ENCODE data around the gene NIN. TPM values are rescaled to one million over a fixed set of nuclear protein-coding genes. Genes with fewer than 3 reads are reported as not detected.

Gene NIN
- total RNA-seq, 1 experiment from 2014 or later: 16.9 TPM

DNA sequence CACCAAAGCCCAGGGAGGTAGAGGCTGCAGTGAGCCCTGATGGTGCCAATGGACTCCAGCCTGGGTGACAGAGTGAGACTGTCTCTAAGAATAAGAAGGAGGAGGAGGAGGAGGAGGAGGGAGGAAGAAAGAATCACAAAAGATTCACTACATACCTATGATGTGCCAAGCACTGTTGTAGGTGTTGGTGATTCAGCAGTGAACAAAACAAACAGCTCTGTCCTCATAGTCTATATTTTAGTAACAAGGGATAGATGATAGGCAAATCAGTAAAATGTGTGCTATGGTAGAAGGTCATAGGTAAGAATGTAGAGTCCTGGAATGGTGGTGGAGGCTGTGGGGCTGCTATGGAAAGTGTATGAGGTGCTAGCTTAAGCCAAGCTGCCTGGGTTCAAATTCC is 22.9 kb upstream of the NIN start:
- H3K4me1 Mint-ChIP-seq (ENCODE audit: low read depth, unreplicated experiment): no peaks in the 10 kb centered on the region

DNA sequence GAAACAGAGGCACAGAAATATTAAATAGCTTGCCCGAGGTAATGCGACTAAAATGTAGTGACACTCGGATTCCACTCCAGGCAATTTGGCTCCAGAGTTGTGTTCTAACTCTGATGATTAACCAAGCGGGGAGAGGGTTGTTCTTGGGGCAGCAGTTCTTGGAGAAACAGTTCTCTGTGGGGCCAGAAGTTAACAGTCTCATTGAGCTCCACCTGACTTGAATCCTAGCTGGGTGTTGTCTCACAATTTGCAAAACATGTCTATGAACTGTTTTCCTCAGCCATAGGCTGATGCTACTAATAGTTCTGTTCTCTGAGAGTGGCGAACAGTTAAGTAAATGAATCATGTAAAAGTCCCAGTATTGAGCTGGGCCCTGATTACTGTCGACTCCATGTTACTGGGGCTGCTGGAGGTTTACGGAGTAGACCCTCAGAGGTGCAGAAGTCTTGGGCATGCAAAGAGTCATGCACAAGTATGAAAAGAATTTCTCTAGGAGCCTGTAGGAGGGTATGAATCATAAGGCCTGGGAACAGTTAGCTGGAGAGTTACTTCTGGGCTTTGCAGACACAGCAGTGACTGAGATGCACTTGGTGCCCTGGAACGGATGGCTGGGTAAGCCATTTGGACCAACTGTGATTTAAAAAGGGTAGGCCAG is 15.4 kb upstream of the NIN start:
- ChIA-PET CTCF (no interaction called here), POLR2A (no interaction called here)
- no TSS peak for BruUV-seq (replicated peaks)
- H3K27ac Mint-ChIP-seq (ENCODE audit: unreplicated experiment): no peak overlapping the region
- H3K4me1 Mint-ChIP-seq (ENCODE audit: low read depth, unreplicated experiment): no peaks in the 10 kb centered on the region
- DNase-seq: no peak
- H3K4me3 Mint-ChIP-seq (ENCODE audit: unreplicated experiment): no peak overlapping the region
- Histone ChIP-seq H3K9me3 (no peaks in the 10 kb centered on the region), H3K36me3 (ENCODE audit: control insufficient read depth, insufficient read depth, low read length) (no peaks in the 10 kb centered on the region), H3K27me3 (replicated peaks; ENCODE audit: control insufficient read depth, insufficient read depth, low read length) (no peaks in the 10 kb centered on the region), H3K4me1 (no peaks in the 10 kb centered on the region), H3K4me3 (ENCODE audit: low read depth, low read length) (no peak overlapping the region)
- TF ChIP-seq, protein P1, sequence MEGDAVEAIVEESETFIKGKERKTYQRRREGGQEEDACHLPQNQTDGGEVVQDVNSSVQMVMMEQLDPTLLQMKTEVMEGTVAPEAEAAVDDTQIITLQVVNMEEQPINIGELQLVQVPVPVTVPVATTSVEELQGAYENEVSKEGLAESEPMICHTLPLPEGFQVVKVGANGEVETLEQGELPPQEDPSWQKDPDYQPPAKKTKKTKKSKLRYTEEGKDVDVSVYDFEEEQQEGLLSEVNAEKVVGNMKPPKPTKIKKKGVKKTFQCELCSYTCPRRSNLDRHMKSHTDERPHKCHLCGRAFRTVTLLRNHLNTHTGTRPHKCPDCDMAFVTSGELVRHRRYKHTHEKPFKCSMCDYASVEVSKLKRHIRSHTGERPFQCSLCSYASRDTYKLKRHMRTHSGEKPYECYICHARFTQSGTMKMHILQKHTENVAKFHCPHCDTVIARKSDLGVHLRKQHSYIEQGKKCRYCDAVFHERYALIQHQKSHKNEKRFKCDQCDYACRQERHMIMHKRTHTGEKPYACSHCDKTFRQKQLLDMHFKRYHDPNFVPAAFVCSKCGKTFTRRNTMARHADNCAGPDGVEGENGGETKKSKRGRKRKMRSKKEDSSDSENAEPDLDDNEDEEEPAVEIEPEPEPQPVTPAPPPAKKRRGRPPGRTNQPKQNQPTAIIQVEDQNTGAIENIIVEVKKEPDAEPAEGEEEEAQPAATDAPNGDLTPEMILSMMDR (IDR thresholded peaks at IDR 0.05; ENCODE audit: insufficient read depth in 1 of 2, low read depth in 1 of 2, low read length in 1 of 2, severe bottlenecking in 1 of 2, unreplicated experiment in 1 of 2): no peak
- intact Hi-C loops (cut with micrococcal nuclease; ENCODE audit: unreplicated experiment): no loop called here
- no peaks in the 10 kb centered on the region for H3K36me3 Mint-ChIP-seq (ENCODE audit: insufficient read depth, unreplicated experiment)
- H3K9me3 Mint-ChIP-seq (ENCODE audit: unreplicated experiment): no peaks in the 10 kb centered on the region
- H3K27me3 Mint-ChIP-seq (ENCODE audit: insufficient read depth, unreplicated experiment): no peaks in the 10 kb centered on the region

More for the DNA sequence above, 22.9 kb upstream of the NIN start:
- Mint-ChIP-seq H3K27ac (ENCODE audit: unreplicated experiment) (no peak overlapping the region), H3K27me3 (ENCODE audit: insufficient read depth, unreplicated experiment) (no peaks in the 10 kb centered on the region), H3K4me3 (ENCODE audit: unreplicated experiment) (no peak overlapping the region), H3K36me3 (ENCODE audit: insufficient read depth, unreplicated experiment) (no peaks in the 10 kb centered on the region), H3K9me3 (ENCODE audit: unreplicated experiment) (no peaks in the 10 kb centered on the region)
- Histone ChIP-seq H3K4me3 (ENCODE audit: low read depth, low read length) (no peak overlapping the region), H3K4me1 (no peaks in the 10 kb centered on the region), H3K36me3 (ENCODE audit: control insufficient read depth, insufficient read depth, low read length) (no peaks in the 10 kb centered on the region), H3K9me3 (no peaks in the 10 kb centered on the region), H3K27me3 (replicated peaks; ENCODE audit: control insufficient read depth, insufficient read depth, low read length) (no peaks in the 10 kb centered on the region)
- no TSS peak for BruUV-seq (replicated peaks)
- DNase-seq: no peak
- ChIA-PET POLR2A (no interaction called here), CTCF (no interaction called here)
- TF ChIP-seq, protein P1 (IDR thresholded peaks at IDR 0.05; ENCODE audit: insufficient read depth in 1 of 2, low read depth in 1 of 2, low read length in 1 of 2, severe bottlenecking in 1 of 2, unreplicated experiment in 1 of 2): no peak
- intact Hi-C loops (cut with micrococcal nuclease; ENCODE audit: unreplicated experiment): no loop called here

DNA sequence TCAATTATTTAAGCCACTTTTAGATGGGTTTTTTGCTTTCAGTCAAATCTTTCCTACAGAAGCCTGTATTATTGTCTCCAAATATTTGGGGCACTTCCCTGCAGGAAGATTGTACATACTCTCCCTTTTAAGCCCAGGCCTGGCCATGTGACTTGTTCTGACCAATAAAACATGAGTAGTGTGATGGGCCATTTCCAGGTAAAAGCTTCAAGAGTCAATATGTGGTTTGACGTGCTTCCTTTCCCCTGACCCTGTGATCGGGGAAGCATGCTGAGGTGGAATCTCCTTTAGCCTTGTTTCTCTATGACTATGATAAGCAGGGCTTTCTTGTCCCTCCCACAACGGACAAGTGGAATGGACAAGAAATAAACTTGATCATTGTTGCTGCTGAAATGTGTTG is 14.2 kb upstream of the NIN start:
- Histone ChIP-seq H3K36me3 (ENCODE audit: control insufficient read depth, insufficient read depth, low read length) (no peaks in the 10 kb centered on the region), H3K9me3 (no peaks in the 10 kb centered on the region), H3K4me1 (no peaks in the 10 kb centered on the region), H3K27me3 (replicated peaks; ENCODE audit: control insufficient read depth, insufficient read depth, low read length) (no peaks in the 10 kb centered on the region; the same call in 1 of the 2 replicates), H3K4me3 (ENCODE audit: low read depth, low read length) (no peak overlapping the region)
- no peak overlapping the region for H3K4me3 Mint-ChIP-seq (ENCODE audit: unreplicated experiment)
- POLR2A ChIA-PET: no interaction called here
- TF ChIP-seq, protein P1 (IDR thresholded peaks at IDR 0.05; ENCODE audit: insufficient read depth in 1 of 2, low read depth in 1 of 2, low read length in 1 of 2, severe bottlenecking in 1 of 2, unreplicated experiment in 1 of 2): no peak
- CTCF ChIA-PET: no interaction called here
- intact Hi-C loops (cut with micrococcal nuclease; ENCODE audit: unreplicated experiment): no loop called here
- no peak overlapping the region for H3K27ac Mint-ChIP-seq (ENCODE audit: unreplicated experiment)
- H3K27me3 Mint-ChIP-seq (ENCODE audit: insufficient read depth, unreplicated experiment): peaks cover 3% of the 10 kb centered on the region
- no peaks in the 10 kb centered on the region for H3K36me3 Mint-ChIP-seq (ENCODE audit: insufficient read depth, unreplicated experiment)
- no peaks in the 10 kb centered on the region for H3K4me1 Mint-ChIP-seq (ENCODE audit: low read depth, unreplicated experiment)
- no TSS peak for BruUV-seq (replicated peaks)
- DNase-seq: no peak
- H3K9me3 Mint-ChIP-seq (ENCODE audit: unreplicated experiment): no peaks in the 10 kb centered on the region
